Measurements from ENCODE around the gene DGKI.

DNA sequence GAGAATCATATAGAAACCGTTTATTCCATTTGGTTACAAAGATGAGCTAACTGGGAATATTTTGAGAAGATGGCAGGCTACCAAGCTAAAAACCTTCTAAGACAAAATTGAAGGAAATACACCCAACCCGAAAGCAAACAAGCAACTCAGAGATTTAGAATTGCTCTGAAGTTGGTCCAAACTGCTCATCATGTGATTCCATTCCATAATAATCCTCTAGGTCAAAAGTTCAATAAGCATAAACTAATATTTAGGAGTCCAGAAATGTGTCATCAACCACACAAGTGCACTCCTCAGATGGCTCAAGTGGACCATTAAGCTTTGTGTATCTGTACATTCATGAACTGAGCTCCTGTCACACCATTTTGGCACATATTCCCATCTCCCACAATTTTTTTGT lies 28.7 kb downstream of the DGKI start:
- TF ChIP-seq, protein P1, sequence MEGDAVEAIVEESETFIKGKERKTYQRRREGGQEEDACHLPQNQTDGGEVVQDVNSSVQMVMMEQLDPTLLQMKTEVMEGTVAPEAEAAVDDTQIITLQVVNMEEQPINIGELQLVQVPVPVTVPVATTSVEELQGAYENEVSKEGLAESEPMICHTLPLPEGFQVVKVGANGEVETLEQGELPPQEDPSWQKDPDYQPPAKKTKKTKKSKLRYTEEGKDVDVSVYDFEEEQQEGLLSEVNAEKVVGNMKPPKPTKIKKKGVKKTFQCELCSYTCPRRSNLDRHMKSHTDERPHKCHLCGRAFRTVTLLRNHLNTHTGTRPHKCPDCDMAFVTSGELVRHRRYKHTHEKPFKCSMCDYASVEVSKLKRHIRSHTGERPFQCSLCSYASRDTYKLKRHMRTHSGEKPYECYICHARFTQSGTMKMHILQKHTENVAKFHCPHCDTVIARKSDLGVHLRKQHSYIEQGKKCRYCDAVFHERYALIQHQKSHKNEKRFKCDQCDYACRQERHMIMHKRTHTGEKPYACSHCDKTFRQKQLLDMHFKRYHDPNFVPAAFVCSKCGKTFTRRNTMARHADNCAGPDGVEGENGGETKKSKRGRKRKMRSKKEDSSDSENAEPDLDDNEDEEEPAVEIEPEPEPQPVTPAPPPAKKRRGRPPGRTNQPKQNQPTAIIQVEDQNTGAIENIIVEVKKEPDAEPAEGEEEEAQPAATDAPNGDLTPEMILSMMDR (IDR thresholded peaks at IDR 0.05 in 2 of 3, conservative IDR thresholded peaks at IDR 0.05 in 1 of 3; ENCODE audit: borderline replicate concordance in 1 of 3, insufficient read depth in 1 of 3, low read depth in 2 of 3, low read length in 2 of 3), result no peak
- no peak for TF ChIP-seq EZH2 (IDR thresholded peaks at IDR 0.05)
- no peak for TF ChIP-seq POLR2A (IDR thresholded peaks at IDR 0.05; ENCODE audit: borderline replicate concordance, extremely low read depth, insufficient read depth, insufficient read length)
- TF ChIP-seq EZH2phosphoT487 (IDR thresholded peaks at IDR 0.05; ENCODE audit: borderline replicate concordance), result no peak
- TF ChIP-seq, protein P2, sequence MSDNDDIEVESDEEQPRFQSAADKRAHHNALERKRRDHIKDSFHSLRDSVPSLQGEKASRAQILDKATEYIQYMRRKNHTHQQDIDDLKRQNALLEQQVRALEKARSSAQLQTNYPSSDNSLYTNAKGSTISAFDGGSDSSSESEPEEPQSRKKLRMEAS (IDR thresholded peaks at IDR 0.05), result no peak
- TF ChIP-seq, protein P3, sequence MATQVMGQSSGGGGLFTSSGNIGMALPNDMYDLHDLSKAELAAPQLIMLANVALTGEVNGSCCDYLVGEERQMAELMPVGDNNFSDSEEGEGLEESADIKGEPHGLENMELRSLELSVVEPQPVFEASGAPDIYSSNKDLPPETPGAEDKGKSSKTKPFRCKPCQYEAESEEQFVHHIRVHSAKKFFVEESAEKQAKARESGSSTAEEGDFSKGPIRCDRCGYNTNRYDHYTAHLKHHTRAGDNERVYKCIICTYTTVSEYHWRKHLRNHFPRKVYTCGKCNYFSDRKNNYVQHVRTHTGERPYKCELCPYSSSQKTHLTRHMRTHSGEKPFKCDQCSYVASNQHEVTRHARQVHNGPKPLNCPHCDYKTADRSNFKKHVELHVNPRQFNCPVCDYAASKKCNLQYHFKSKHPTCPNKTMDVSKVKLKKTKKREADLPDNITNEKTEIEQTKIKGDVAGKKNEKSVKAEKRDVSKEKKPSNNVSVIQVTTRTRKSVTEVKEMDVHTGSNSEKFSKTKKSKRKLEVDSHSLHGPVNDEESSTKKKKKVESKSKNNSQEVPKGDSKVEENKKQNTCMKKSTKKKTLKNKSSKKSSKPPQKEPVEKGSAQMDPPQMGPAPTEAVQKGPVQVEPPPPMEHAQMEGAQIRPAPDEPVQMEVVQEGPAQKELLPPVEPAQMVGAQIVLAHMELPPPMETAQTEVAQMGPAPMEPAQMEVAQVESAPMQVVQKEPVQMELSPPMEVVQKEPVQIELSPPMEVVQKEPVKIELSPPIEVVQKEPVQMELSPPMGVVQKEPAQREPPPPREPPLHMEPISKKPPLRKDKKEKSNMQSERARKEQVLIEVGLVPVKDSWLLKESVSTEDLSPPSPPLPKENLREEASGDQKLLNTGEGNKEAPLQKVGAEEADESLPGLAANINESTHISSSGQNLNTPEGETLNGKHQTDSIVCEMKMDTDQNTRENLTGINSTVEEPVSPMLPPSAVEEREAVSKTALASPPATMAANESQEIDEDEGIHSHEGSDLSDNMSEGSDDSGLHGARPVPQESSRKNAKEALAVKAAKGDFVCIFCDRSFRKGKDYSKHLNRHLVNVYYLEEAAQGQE (IDR thresholded peaks at IDR 0.05; ENCODE audit: low read depth), result no peak
- no peak for TF ChIP-seq RAD21 (IDR thresholded peaks at IDR 0.05; ENCODE audit: low read depth)
- TF ChIP-seq CEBPB (IDR thresholded peaks at IDR 0.05; ENCODE audit: low read depth), result no peak
- no peak for TF ChIP-seq POLR2AphosphoS5 (IDR thresholded peaks at IDR 0.05; ENCODE audit: low read depth, low read length)
- no peak for TF ChIP-seq ELF1 (IDR thresholded peaks at IDR 0.05; ENCODE audit: borderline replicate concordance, low read depth)
- TF ChIP-seq, protein P4, sequence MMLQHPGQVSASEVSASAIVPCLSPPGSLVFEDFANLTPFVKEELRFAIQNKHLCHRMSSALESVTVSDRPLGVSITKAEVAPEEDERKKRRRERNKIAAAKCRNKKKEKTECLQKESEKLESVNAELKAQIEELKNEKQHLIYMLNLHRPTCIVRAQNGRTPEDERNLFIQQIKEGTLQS (IDR thresholded peaks at IDR 0.05), result no peak
- TF ChIP-seq YY1 (IDR thresholded peaks at IDR 0.05; ENCODE audit: extremely low read depth, insufficient replicate concordance, low read depth, low read length), result no peak
- TF ChIP-seq CBX3 (IDR thresholded peaks at IDR 0.05; ENCODE audit: low read depth), result no peak

All from HCT116 (cell line).